ENCODE data around the gene ACSS3.

GRCh38 chr12:81259360-81259759, 181.5 kb downstream of the ACSS3 start:
- TF ChIP-seq CTCF (optimal IDR thresholded peaks at IDR 0.05 in 1 of 3, IDR thresholded peaks at IDR 0.05 in 1 of 3, conservative IDR thresholded peaks at IDR 0.05 in 1 of 3; ENCODE audit: extremely low read depth in 1 of 3, insufficient read depth in 2 of 3, low read length in 3 of 3) (no peak), EZH2 (IDR thresholded peaks at IDR 0.05; ENCODE audit: low read length) (no peak)

Measured in keratinocyte (primary cell).